Measurements from ENCODE around the gene CLCNKA.

GRCh38 chr1:16054598-16055540, 33.0 kb downstream of the CLCNKA start:
- TF ChIP-seq CTCF (conservative IDR thresholded peaks at IDR 0.05; ENCODE audit: low read length), result no peak
- TF ChIP-seq EZH2phosphoT487 (IDR thresholded peaks at IDR 0.05; ENCODE audit: borderline replicate concordance, low read depth, low read length), result no peak
